ENCODE results near the gene RNF169.

- TF ChIP-seq DNMT1 (IDR thresholded peaks at IDR 0.05) (no peak), CTCF (IDR thresholded peaks at IDR 0.05 in 2 of 3, conservative IDR thresholded peaks at IDR 0.05 in 1 of 3; ENCODE audit: insufficient read depth in 2 of 3, low read depth in 1 of 3, low read length in 3 of 3) (no peak), TAF7 (tag; IDR thresholded peaks at IDR 0.05) (no peak), C11orf30 (IDR thresholded peaks at IDR 0.05; ENCODE audit: low read depth) (no peak), E2F6 (IDR thresholded peaks at IDR 0.05; ENCODE audit: borderline replicate concordance in 1 of 2, extremely low read depth in 1 of 2, insufficient read depth in 1 of 2, insufficient read length in 1 of 2, low read depth in 1 of 2, low read length in 1 of 2, poor library complexity in 1 of 2, severe bottlenecking in 1 of 2) (no peak), ASH1L (IDR thresholded peaks at IDR 0.05; ENCODE audit: borderline replicate concordance, low read depth, partially characterized antibody) (no peak), USF1 (CRISPR knock-in tag; IDR thresholded peaks at IDR 0.05) (no peak), CEBPB (tag; IDR thresholded peaks at IDR 0.05) (no peak), ZNF318 (IDR thresholded peaks at IDR 0.05; ENCODE audit: borderline replicate concordance in 1 of 2, low read depth in 1 of 2) (no peak), CHD4 (IDR thresholded peaks at IDR 0.05; ENCODE audit: insufficient read depth, insufficient replicate concordance, low read depth, low read length, poor library complexity, severe bottlenecking) (no peak), SRF (CRISPR knock-in tag; IDR thresholded peaks at IDR 0.05) (no peak), TCF7L2 (IDR thresholded peaks at IDR 0.05; ENCODE audit: low read depth, low read length) (no peak), ZBTB40 (IDR thresholded peaks at IDR 0.05) (no peak), ZBTB40 (CRISPR knock-in tag; IDR thresholded peaks at IDR 0.05) (no peak)
These were observed 1.8 kb upstream of the RNF169 start for GRCh38 chr11:74746868-74747267.

Measured in K562 (cell line).